ENCODE measurements around the gene RAB11FIP4.

Gene RAB11FIP4

GRCh38 chr17:31404028-31404949, 12.8 kb downstream of the RAB11FIP4 start:
- H3K27ac ChIP-seq: no peak overlapping the region
- no peak for TF ChIP-seq ZFX (IDR thresholded peaks at IDR 0.05; ENCODE audit: borderline replicate concordance)
- TF ChIP-seq, protein P1, sequence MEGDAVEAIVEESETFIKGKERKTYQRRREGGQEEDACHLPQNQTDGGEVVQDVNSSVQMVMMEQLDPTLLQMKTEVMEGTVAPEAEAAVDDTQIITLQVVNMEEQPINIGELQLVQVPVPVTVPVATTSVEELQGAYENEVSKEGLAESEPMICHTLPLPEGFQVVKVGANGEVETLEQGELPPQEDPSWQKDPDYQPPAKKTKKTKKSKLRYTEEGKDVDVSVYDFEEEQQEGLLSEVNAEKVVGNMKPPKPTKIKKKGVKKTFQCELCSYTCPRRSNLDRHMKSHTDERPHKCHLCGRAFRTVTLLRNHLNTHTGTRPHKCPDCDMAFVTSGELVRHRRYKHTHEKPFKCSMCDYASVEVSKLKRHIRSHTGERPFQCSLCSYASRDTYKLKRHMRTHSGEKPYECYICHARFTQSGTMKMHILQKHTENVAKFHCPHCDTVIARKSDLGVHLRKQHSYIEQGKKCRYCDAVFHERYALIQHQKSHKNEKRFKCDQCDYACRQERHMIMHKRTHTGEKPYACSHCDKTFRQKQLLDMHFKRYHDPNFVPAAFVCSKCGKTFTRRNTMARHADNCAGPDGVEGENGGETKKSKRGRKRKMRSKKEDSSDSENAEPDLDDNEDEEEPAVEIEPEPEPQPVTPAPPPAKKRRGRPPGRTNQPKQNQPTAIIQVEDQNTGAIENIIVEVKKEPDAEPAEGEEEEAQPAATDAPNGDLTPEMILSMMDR (IDR thresholded peaks at IDR 0.05): no peak

- H3K27ac ChIP-seq: no peak overlapping the region
- no peak for TF ChIP-seq ZFX (IDR thresholded peaks at IDR 0.05; ENCODE audit: borderline replicate concordance)
- TF ChIP-seq, protein P1 (IDR thresholded peaks at IDR 0.05): no peak
Measured at GRCh38 chr17:31405890-31406371, 14.5 kb downstream of the RAB11FIP4 start.

DNA sequence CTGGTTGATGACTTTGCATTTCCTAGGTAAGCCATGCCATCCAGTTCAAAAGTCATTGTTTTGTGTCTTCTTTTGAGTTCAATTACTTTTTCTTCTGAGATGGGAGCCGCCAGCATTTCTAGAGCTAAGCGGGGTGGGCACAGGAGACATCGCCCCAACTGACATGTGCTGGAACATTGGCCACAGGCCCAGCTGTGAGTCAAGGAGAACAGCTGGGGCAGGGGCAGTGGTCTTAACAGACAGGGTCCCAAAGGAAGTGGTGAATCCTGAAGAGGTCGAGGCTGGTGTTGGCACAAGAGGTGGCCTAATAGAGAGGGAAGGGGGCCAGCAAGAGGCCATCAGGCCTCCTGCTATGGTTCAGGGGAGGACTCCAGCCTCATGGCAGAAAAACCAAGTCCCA, 17.1 kb downstream of the RAB11FIP4 start:
- TF ChIP-seq, protein P1 (IDR thresholded peaks at IDR 0.05): no peak
- no peak for TF ChIP-seq ZFX (IDR thresholded peaks at IDR 0.05; ENCODE audit: borderline replicate concordance)
- H3K27ac ChIP-seq: no peak overlapping the region

GRCh38 chr17:31411707-31412285, 20.3 kb downstream of the RAB11FIP4 start:
- no peak overlapping the region for H3K27ac ChIP-seq
- TF ChIP-seq, protein P1 (IDR thresholded peaks at IDR 0.05): no peak
- no peak for TF ChIP-seq ZFX (IDR thresholded peaks at IDR 0.05; ENCODE audit: borderline replicate concordance)

- H3K27ac ChIP-seq: no peak overlapping the region
- no peak for TF ChIP-seq ZFX (IDR thresholded peaks at IDR 0.05; ENCODE audit: borderline replicate concordance)
- TF ChIP-seq, protein P1 (IDR thresholded peaks at IDR 0.05): no peak
Measured at GRCh38 chr17:31412511-31412910, 21.0 kb downstream of the RAB11FIP4 start.

DNA sequence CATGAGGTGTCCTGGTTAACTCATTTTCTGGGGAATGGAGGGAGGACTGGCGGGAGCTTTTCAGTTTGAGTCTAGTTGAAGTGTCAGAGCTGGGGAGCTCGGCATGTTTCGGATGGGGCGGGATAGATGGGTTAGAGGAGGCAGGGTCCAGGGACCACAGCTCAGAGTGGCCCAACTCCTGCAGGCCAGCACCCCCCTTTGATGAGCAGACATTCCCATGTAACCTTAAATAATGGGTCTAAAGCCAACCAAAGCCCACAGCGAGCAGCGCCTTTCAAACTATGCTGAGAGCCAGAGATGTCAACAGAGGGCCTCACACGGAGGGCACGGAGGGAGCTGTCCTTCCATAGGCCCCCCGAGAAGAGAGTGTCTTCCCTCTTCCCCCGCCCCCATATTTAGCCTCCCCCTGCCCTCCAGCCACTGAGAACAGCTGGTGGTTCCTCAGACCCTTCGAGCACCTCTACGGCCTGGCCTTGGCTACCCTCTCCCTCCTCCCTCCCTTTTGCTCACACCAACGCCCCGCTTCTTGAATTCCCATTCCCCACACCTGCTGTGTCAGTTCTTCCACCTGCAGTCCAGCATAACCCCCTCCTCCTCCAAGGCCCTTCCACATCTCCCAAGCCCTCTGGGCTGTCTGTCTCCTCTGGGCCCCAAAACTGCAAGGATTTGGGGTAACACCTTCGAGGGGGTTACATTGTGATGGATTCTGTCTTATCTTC, 21.8 kb downstream of the RAB11FIP4 start:
- TF ChIP-seq, protein P1 (IDR thresholded peaks at IDR 0.05): no peak
- no peak for TF ChIP-seq ZFX (IDR thresholded peaks at IDR 0.05; ENCODE audit: borderline replicate concordance)
- no peak overlapping the region for H3K27ac ChIP-seq

All from 22Rv1 (cell line).